Common myeloid progenitor, CD34-positive (primary cell): ENCODE data around the gene NUP210.

ENCODE experiments used
- CTCF ChIA-PET: fragments of 350-600 bp; sonication (Branson Sonifier 250); formaldehyde crosslinking; loops from one replicate; lab custom pipeline; 2021; ENCODE audit warnings: antibody characterized with exemption; lab: Charles Lee
- POLR2A ChIA-PET: fragments of 350-600 bp; sonication (Branson Sonifier 250); formaldehyde crosslinking; loops from one replicate; lab custom pipeline; 2021; ENCODE audit warnings: antibody characterized with exemption; lab: Charles Lee
- DNase-seq, 3 donors: peaks; one replicate each; pipeline versions ENCODE4 v3.0.0 to v3.0.0-alpha.2; 2013
- H3K27ac ChIP-seq, 2 experiments: 1 replicate in 1 of 2; 2 replicates in 1 of 2; pipeline ENCODE4 v1.7.0; 2013; ENCODE audit warnings: inconsistent platforms in 2 of 2, low read length in 2 of 2, mild to moderate bottlenecking in 2 of 2, low read depth in 1 of 2, moderate library complexity in 1 of 2; ENCODE audit not compliant: severe bottlenecking in 2 of 2, insufficient read depth in 1 of 2, poor library complexity in 1 of 2
- H3K27me3 ChIP-seq, 5 experiments: replicated peaks in 2 of 5; 1 replicate in 3 of 5; 2 replicates in 2 of 5; pipeline versions ENCODE4 v1.6.1 to v1.7.0; 2013; ENCODE audit warnings: low read length in 4 of 5, mild to moderate bottlenecking in 2 of 5, moderate library complexity in 2 of 5, inconsistent platforms in 1 of 5; ENCODE audit not compliant: insufficient read depth in 5 of 5, control insufficient read depth in 4 of 5
- H3K36me3 ChIP-seq, 4 experiments: 1 replicate in 2 of 4; 2 replicates in 2 of 4; pipeline versions ENCODE4 v1.6.1 to v1.7.0; 2013; ENCODE audit warnings: low read length in 3 of 4, control low read depth in 1 of 4, mild to moderate bottlenecking in 1 of 4; ENCODE audit not compliant: control insufficient read depth in 4 of 4, insufficient read depth in 4 of 4
- H3K4me1 ChIP-seq, 4 experiments: 1 replicate in 3 of 4; 2 replicates in 1 of 4; pipeline versions ENCODE4 v1.6.1 to v1.7.1; 2013; ENCODE audit warnings: low read length in 3 of 4, mild to moderate bottlenecking in 3 of 4, control low read depth in 1 of 4, inconsistent platforms in 1 of 4, moderate library complexity in 1 of 4; ENCODE audit not compliant: control insufficient read depth in 4 of 4, insufficient read depth in 4 of 4; ENCODE audit errors: control extremely low read depth in 1 of 4
- H3K4me3 ChIP-seq, 7 experiments: 1 replicate in 4 of 7; 2 replicates in 3 of 7; pipeline versions ENCODE4 v1.5.1 to v1.7.0; 2013; ENCODE audit warnings: mild to moderate bottlenecking in 7 of 7, low read length in 6 of 7, moderate library complexity in 6 of 7, inconsistent platforms in 2 of 7, low read depth in 2 of 7, control low read depth in 1 of 7; ENCODE audit not compliant: insufficient read depth in 4 of 7, control insufficient read depth in 1 of 7; ENCODE audit errors: extremely low read depth in 1 of 7
- H3K9me3 ChIP-seq, 5 experiments: 1 replicate in 4 of 5; 2 replicates in 1 of 5; pipeline versions ENCODE4 v1.6.1 to v1.7.1; 2013; ENCODE audit warnings: low read length in 4 of 5, mild to moderate bottlenecking in 2 of 5, inconsistent platforms in 1 of 5, low read depth in 1 of 5, moderate library complexity in 1 of 5; ENCODE audit not compliant: control insufficient read depth in 4 of 5, insufficient read depth in 2 of 5; ENCODE audit errors: control extremely low read depth in 1 of 5
- WGBS: methylation state at CpG from one replicate; pipeline ENCODE4 v1.1.5; 2013; ENCODE audit not compliant: insufficient coverage; 5-methylcytosine and 5-hydroxymethylcytosine counted together

The NUP210 gene

GRCh38 chr3:13415236-13415986 lies 4.7 kb downstream of the NUP210 start:
- POLR2A ChIA-PET: interaction anchor here (1.0 kb wide), 1 partner anchor 8 kb away, joined by 3 read pairs; no protein-coding TSS in a partner anchor
- no peak for DNase-seq
- Histone ChIP-seq H3K36me3 (peaks cover 0 to 21% (median 0%) of the 10 kb centered on the region in 4 experiments), H3K27me3 (no peaks in the 10 kb centered on the region), H3K27ac (peak overlapping the region in 1 of 2 experiments; percentile 83), H3K4me1 (peaks cover 23 to 81% (median 77%) of the 10 kb centered on the region in 4 experiments), H3K9me3 (no peaks in the 10 kb centered on the region), H3K4me3 (no peak overlapping the region)
- CTCF ChIA-PET: interaction anchor here (0.9 to 5.3 kb wide), 9 partner anchors 8 to 215 kb away, joined by 3 to 45 read pairs (median 3); no protein-coding TSS in a partner anchor
- WGBS: 89% methylated on average over 10 of the region's 15 CpGs

GRCh38 chr3:13414040-13414729 lies 5.9 kb downstream of the NUP210 start:
- Histone ChIP-seq H3K36me3 (peaks cover 0 to 24% (median 1%) of the 10 kb centered on the region in 4 experiments), H3K27me3 (no peaks in the 10 kb centered on the region), H3K4me3 (peak overlapping the region in 4 of 7 experiments; percentile 4 to 29 (median 18)), H3K4me1 (peaks cover 23 to 74% (median 72%) of the 10 kb centered on the region in 4 experiments), H3K27ac (peak overlapping the region; percentile 61 to 83), H3K9me3 (no peaks in the 10 kb centered on the region)
- peak; percentile 87 to 97 (median 95) for DNase-seq
- ChIA-PET POLR2A (interaction anchor here (0.5 to 1.2 kb wide), 2 partner anchors 9 to 695 kb away, joined by 3 to 6 read pairs; no protein-coding TSS in a partner anchor), CTCF (interaction anchor here (0.7 to 1.5 kb wide), 6 partner anchors 9 to 64 kb away, joined by 3 to 13 read pairs (median 3); no protein-coding TSS in a partner anchor)
- WGBS: 0% methylated on average over 14 of the region's 14 CpGs

GRCh38 chr3:13411186-13411860 lies 8.8 kb downstream of the NUP210 start:
- CTCF ChIA-PET: interaction anchor here (1.2 to 1.8 kb wide), 2 partner anchors 20 to 39 kb away, joined by 3 to 4 read pairs; no protein-coding TSS in a partner anchor
- 86% methylated on average over 3 of the region's 6 CpGs for WGBS
- no peak overlapping the region for H3K4me3 ChIP-seq
- H3K27ac ChIP-seq: peak overlapping the region in 1 of 2 experiments; percentile 12
- H3K27me3 ChIP-seq: no peaks in the 10 kb centered on the region
- H3K4me1 ChIP-seq: peaks cover 7 to 46% (median 44%) of the 10 kb centered on the region in 4 experiments
- peaks cover 3 to 27% (median 12%) of the 10 kb centered on the region in 4 experiments for H3K36me3 ChIP-seq
- POLR2A ChIA-PET: interaction anchor here (0.7 kb wide), 1 partner anchor 28 kb away, joined by 3 read pairs; no protein-coding TSS in a partner anchor
- peak in 1 of 3 donors; percentile 8 for DNase-seq
- peaks cover 0 to 14% (median 5%) of the 10 kb centered on the region in 5 experiments for H3K9me3 ChIP-seq

GRCh38 chr3:13408890-13409289 lies 11.2 kb downstream of the NUP210 start:
- Histone ChIP-seq H3K9me3 (peaks cover 0 to 14% (median 5%) of the 10 kb centered on the region in 5 experiments), H3K36me3 (peaks cover 3 to 21% (median 12%) of the 10 kb centered on the region in 4 experiments), H3K4me3 (no peak overlapping the region), H3K4me1 (peaks cover 3 to 30% (median 29%) of the 10 kb centered on the region in 4 experiments), H3K27me3 (no peaks in the 10 kb centered on the region), H3K27ac (no peak overlapping the region)
- DNase-seq: no peak
- ChIA-PET POLR2A (no interaction called here), CTCF (interaction anchor here (1.7 kb wide), 2 partner anchors 16 to 44 kb away, joined by 7 to 9 read pairs; no protein-coding TSS in a partner anchor)
- 90% methylated on average over 2 of the region's 2 CpGs for WGBS

- DNase-seq: peak in 1 of 3 donors; percentile 16
- Histone ChIP-seq H3K27ac (no peak overlapping the region), H3K27me3 (no peaks in the 10 kb centered on the region), H3K4me3 (no peak overlapping the region), H3K9me3 (peaks cover 0 to 16% (median 5%) of the 10 kb centered on the region in 5 experiments), H3K4me1 (peaks cover 0 to 25% (median 23%) of the 10 kb centered on the region in 4 experiments), H3K36me3 (peaks cover 3 to 27% (median 15%) of the 10 kb centered on the region in 4 experiments)
- CTCF ChIA-PET: interaction anchor here (1.0 to 2.9 kb wide), 4 partner anchors 8 to 59 kb away, joined by 3 to 11 read pairs (median 5); no protein-coding TSS in a partner anchor
- POLR2A ChIA-PET: interaction anchor here (1.0 kb wide), 1 partner anchor 8 kb away, joined by 3 read pairs; no protein-coding TSS in a partner anchor
Measured at GRCh38 chr3:13407926-13408325, 12.2 kb downstream of the NUP210 start.

- peaks cover 3 to 31% (median 15%) of the 10 kb centered on the region in 4 experiments for H3K36me3 ChIP-seq
- peaks cover 0 to 22% (median 19%) of the 10 kb centered on the region in 4 experiments for H3K4me1 ChIP-seq
- ChIA-PET POLR2A (interaction anchor here (1.0 kb wide), 1 partner anchor 9 kb away, joined by 3 read pairs; no protein-coding TSS in a partner anchor), CTCF (interaction anchor here (1.0 to 2.9 kb wide), 4 partner anchors 8 to 58 kb away, joined by 3 to 11 read pairs (median 7); no protein-coding TSS in a partner anchor)
- H3K9me3 ChIP-seq: peaks cover 0 to 16% (median 5%) of the 10 kb centered on the region in 5 experiments
- no peak overlapping the region for H3K27ac ChIP-seq
- DNase-seq: no peak
- no peaks in the 10 kb centered on the region for H3K27me3 ChIP-seq
- H3K4me3 ChIP-seq: no peak overlapping the region
- no CpG with 5 or more reads among the region's 1 CpG for WGBS
Measured at GRCh38 chr3:13407475-13407874, 12.6 kb downstream of the NUP210 start.
